Measurements from ENCODE around the gene ASB17. TPM values are rescaled to one million over a fixed set of nuclear protein-coding genes. Genes with fewer than 3 reads are reported as not detected.
"Not testable (repeated sequence)": the region's sequence is repeated elsewhere in the genome, so short reads cannot be mapped to it uniquely, and the experiment has no call there.

Gene ASB17
- total RNA-seq, 4 donors from 2014 or later = not detected

DNA sequence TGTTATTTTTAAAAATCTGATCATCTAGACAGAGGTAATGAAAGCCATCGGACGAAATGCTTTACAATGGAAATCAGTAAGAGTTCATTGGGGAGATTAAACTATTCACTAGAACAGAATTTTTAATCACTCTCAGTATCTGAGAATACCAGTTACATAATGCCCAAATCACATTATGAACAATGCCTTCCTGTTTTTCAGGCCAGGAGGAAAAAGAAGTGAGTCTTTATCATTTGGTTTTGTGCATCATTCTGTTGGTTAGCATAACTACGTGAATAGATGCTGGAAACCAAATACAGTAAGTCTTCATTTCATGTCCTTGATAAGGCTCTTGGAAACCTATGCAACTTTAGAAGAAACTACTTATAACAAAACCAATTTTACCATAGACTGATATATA lies 18.0 kb upstream of the ASB17 start:
- peaks cover 0 to 8% (median 2%) of the 10 kb centered on the region in 4 donors for H3K4me1 ChIP-seq
- no peak overlapping the region for H3K4me3 ChIP-seq
- no peaks in the 10 kb centered on the region for H3K9me3 ChIP-seq
- WGBS = 77% methylated on average over 3 of the region's 3 CpGs
- H3K36me3 ChIP-seq = no peaks in the 10 kb centered on the region
- intact Hi-C loops (cut with DNase I) = no loop called here
- H3K27me3 ChIP-seq = no peaks in the 10 kb centered on the region
- no peak for DNase-seq (ENCODE audit: extremely low spot score)
- TF ChIP-seq, protein P1, sequence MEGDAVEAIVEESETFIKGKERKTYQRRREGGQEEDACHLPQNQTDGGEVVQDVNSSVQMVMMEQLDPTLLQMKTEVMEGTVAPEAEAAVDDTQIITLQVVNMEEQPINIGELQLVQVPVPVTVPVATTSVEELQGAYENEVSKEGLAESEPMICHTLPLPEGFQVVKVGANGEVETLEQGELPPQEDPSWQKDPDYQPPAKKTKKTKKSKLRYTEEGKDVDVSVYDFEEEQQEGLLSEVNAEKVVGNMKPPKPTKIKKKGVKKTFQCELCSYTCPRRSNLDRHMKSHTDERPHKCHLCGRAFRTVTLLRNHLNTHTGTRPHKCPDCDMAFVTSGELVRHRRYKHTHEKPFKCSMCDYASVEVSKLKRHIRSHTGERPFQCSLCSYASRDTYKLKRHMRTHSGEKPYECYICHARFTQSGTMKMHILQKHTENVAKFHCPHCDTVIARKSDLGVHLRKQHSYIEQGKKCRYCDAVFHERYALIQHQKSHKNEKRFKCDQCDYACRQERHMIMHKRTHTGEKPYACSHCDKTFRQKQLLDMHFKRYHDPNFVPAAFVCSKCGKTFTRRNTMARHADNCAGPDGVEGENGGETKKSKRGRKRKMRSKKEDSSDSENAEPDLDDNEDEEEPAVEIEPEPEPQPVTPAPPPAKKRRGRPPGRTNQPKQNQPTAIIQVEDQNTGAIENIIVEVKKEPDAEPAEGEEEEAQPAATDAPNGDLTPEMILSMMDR (IDR thresholded peaks at IDR 0.05) = no peak
- TF ChIP-seq POLR2A (IDR thresholded peaks at IDR 0.05; ENCODE audit: low read depth) (no peak), POLR2AphosphoS5 (IDR thresholded peaks at IDR 0.05) (no peak), EP300 (IDR thresholded peaks at IDR 0.05) (no peak)
- no peak overlapping the region for H3K27ac ChIP-seq (replicated peaks in 1 of 4)

DNA sequence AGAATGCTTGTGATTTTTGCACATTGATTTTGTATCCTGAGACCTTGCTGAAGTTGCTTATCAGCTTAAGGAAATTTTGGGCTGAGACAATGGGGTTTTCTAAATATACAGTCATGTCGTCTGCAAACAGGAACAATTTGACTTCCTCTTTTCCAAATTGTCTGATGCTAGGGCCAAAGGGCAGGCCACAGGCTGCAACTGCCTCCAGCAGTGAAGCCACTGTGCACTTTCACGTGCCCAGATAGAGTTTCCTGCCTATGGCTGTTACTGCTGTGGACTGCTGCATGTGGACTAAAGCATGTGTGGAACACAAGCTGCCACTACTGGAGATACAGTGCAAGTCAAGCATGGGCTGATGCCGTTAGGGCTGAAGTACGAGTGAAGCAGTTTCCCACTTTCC lies 10.8 kb upstream of the ASB17 start:
- H3K27ac ChIP-seq (replicated peaks in 1 of 4); DNase-seq (ENCODE audit: extremely low spot score); H3K9me3 ChIP-seq; H3K4me1 ChIP-seq; H3K4me3 ChIP-seq; intact Hi-C loops (cut with DNase I); H3K27me3 ChIP-seq; H3K36me3 ChIP-seq: not testable (repeated sequence)
- 70% methylated on average over 4 of the region's 4 CpGs for WGBS

DNA sequence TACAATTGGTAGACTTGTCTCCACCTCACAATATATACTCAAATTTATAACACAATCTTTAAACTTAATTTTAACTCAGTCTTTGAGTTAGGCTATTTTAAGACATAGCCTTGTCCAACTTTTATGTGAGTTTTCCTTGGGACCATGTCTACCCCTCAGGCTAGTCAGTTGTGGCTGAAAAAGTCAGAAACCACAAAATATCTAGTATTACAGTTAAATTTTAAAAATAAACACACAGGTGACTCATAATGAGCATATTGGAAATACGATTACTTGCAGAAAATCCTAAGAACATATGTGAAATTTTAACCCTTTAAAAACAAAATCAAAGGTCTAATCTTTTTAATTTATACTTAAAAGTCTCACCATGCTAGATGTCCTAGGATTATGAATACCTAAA lies 4.8 kb upstream of the ASB17 start:
- intact Hi-C loops (cut with DNase I) = no loop called here
- H3K4me3 ChIP-seq = no peak overlapping the region
- 11% methylated on average over 1 of the region's 1 CpG for WGBS
- H3K36me3 ChIP-seq = no peaks in the 10 kb centered on the region
- no peaks in the 10 kb centered on the region for H3K4me1 ChIP-seq
- H3K27me3 ChIP-seq = no peaks in the 10 kb centered on the region
- DNase-seq (ENCODE audit: extremely low spot score) = no peak
- TF ChIP-seq EP300 (IDR thresholded peaks at IDR 0.05) = no peak
- TF ChIP-seq POLR2A (IDR thresholded peaks at IDR 0.05; ENCODE audit: low read depth) = no peak
- TF ChIP-seq POLR2AphosphoS5 (IDR thresholded peaks at IDR 0.05) = no peak
- TF ChIP-seq, protein P1 (IDR thresholded peaks at IDR 0.05) = no peak
- no peak overlapping the region for H3K27ac ChIP-seq (replicated peaks in 1 of 4)
- H3K9me3 ChIP-seq = peaks cover 0 to 5% (median 0%) of the 10 kb centered on the region in 4 donors

DNA sequence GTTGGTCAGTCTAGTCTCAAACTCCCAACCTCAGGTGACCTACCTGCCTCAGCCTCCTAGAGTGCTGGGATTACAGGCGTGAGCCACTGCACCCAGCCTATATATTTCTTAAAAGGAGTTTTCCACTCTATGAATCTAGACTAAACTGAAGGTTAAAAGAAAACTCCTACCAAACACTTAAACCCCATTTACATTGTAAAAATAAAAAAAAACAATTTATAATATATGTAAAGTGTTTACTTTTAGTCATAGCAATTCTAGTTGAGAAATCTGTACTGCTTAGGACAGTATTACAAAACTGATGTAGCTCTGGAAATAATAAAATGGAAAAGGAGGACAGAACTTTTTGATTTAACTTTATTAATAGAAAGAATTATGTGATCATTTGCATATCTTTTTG lies 9.5 kb downstream of the ASB17 start:
- no peak for DNase-seq (ENCODE audit: extremely low spot score)
- no peak for TF ChIP-seq EP300 (IDR thresholded peaks at IDR 0.05)
- no peak for TF ChIP-seq POLR2A (IDR thresholded peaks at IDR 0.05; ENCODE audit: low read depth)
- TF ChIP-seq, protein P1 (IDR thresholded peaks at IDR 0.05) = no peak
- TF ChIP-seq POLR2AphosphoS5 (IDR thresholded peaks at IDR 0.05) = no peak
- Histone ChIP-seq H3K27ac (replicated peaks in 1 of 4) (no peak overlapping the region), H3K4me3 (no peak overlapping the region), H3K27me3 (no peaks in the 10 kb centered on the region), H3K4me1 (no peaks in the 10 kb centered on the region), H3K9me3 (no peaks in the 10 kb centered on the region), H3K36me3 (no peaks in the 10 kb centered on the region)
- 94% methylated on average over 1 of the region's 1 CpG for WGBS
- intact Hi-C loops (cut with DNase I) = no loop called here

DNA sequence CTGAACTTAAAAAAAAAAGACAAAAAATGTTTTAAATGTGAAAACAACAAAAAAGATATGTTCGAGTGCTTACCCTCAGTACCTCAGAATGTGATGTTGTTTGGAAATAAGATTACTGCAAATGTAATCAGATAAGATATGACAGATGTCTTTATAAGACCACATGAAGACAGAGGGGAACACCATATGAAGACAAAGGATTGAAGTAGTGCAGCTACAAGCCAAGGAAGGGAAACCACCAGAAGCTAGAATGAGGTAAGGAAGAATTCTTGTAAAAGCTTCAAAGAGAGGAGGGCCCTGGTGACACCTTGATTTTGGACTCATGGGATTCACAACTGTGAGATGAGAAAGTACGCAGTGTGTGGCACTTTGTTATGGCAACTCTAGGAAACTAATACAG lies 15.4 kb downstream of the ASB17 start:
- TF ChIP-seq POLR2A (IDR thresholded peaks at IDR 0.05; ENCODE audit: low read depth) (no peak), POLR2AphosphoS5 (IDR thresholded peaks at IDR 0.05) (no peak), EP300 (IDR thresholded peaks at IDR 0.05) (no peak)
- TF ChIP-seq, protein P1 (IDR thresholded peaks at IDR 0.05) = no peak
- Histone ChIP-seq H3K4me3 (no peak overlapping the region), H3K9me3 (no peaks in the 10 kb centered on the region), H3K36me3 (no peaks in the 10 kb centered on the region), H3K27me3 (no peaks in the 10 kb centered on the region), H3K4me1 (no peaks in the 10 kb centered on the region), H3K27ac (replicated peaks in 1 of 4) (no peak overlapping the region)
- intact Hi-C loops (cut with DNase I) = no loop called here
- WGBS = 81% methylated on average over 2 of the region's 2 CpGs
- DNase-seq (ENCODE audit: extremely low spot score) = no peak
